ENCODE measurements around the gene HIVEP3. TPM values are rescaled to one million over a fixed set of nuclear protein-coding genes. Genes with fewer than 3 reads are reported as not detected.

The HIVEP3 gene
- total RNA-seq, 1 donor from 2014 or later = 3.6 TPM

- peaks cover 6% of the 10 kb centered on the region for H3K27me3 Mint-ChIP-seq (ENCODE audit: low read depth)
- TF ChIP-seq, protein P1, sequence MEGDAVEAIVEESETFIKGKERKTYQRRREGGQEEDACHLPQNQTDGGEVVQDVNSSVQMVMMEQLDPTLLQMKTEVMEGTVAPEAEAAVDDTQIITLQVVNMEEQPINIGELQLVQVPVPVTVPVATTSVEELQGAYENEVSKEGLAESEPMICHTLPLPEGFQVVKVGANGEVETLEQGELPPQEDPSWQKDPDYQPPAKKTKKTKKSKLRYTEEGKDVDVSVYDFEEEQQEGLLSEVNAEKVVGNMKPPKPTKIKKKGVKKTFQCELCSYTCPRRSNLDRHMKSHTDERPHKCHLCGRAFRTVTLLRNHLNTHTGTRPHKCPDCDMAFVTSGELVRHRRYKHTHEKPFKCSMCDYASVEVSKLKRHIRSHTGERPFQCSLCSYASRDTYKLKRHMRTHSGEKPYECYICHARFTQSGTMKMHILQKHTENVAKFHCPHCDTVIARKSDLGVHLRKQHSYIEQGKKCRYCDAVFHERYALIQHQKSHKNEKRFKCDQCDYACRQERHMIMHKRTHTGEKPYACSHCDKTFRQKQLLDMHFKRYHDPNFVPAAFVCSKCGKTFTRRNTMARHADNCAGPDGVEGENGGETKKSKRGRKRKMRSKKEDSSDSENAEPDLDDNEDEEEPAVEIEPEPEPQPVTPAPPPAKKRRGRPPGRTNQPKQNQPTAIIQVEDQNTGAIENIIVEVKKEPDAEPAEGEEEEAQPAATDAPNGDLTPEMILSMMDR (IDR thresholded peaks at IDR 0.05) = no peak
- no peaks in the 10 kb centered on the region for H3K36me3 Mint-ChIP-seq (ENCODE audit: low read depth)
- H3K4me1 Mint-ChIP-seq (ENCODE audit: low read depth) = peaks cover 17% of the 10 kb centered on the region
- no peaks in the 10 kb centered on the region for H3K9me3 Mint-ChIP-seq (ENCODE audit: low read depth)
- DNase-seq (ENCODE audit: low spot score) = no peak
- H3K4me3 Mint-ChIP-seq (ENCODE audit: unreplicated experiment) = no peak overlapping the region
- H3K27ac Mint-ChIP-seq (ENCODE audit: unreplicated experiment) = no peak overlapping the region
Observed at GRCh38 chr1:41773842-41774241, 144.9 kb downstream of the HIVEP3 start.

GRCh38 chr1:41773144-41773591 lies 145.6 kb downstream of the HIVEP3 start:
- Mint-ChIP-seq H3K4me1 (ENCODE audit: low read depth) (peaks cover 17% of the 10 kb centered on the region), H3K9me3 (ENCODE audit: low read depth) (no peaks in the 10 kb centered on the region), H3K27ac (ENCODE audit: unreplicated experiment) (no peak overlapping the region), H3K27me3 (ENCODE audit: low read depth) (peaks cover 6% of the 10 kb centered on the region), H3K4me3 (ENCODE audit: unreplicated experiment) (no peak overlapping the region), H3K36me3 (ENCODE audit: low read depth) (no peaks in the 10 kb centered on the region)
- TF ChIP-seq, protein P1 (IDR thresholded peaks at IDR 0.05) = no peak
- DNase-seq (ENCODE audit: low spot score) = no peak

DNA sequence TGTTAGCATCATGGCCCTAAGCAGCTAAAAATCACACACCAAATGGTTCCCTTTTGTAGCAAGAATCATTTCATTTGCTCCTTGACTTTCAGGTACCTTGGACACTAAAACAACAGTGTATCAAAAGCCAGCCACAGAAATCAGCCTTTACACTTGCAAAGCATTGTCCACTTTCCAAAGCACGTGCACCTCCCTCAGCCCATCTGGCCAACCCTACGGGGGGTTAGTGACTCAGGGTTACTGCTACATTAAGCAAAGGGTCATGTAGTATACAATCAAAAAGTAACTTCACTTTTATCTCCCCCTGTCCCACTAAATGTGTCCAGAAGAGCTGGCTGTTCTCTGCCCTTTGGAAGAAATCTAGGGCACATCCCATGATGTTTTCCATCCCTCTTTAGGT lies 149.7 kb downstream of the HIVEP3 start:
- TF ChIP-seq, protein P1 (IDR thresholded peaks at IDR 0.05) = no peak
- no peak for DNase-seq (ENCODE audit: low spot score)
- Mint-ChIP-seq H3K9me3 (ENCODE audit: low read depth) (no peaks in the 10 kb centered on the region), H3K4me1 (ENCODE audit: low read depth) (peaks cover 17% of the 10 kb centered on the region), H3K27me3 (ENCODE audit: low read depth) (peaks cover 7% of the 10 kb centered on the region), H3K4me3 (ENCODE audit: unreplicated experiment) (no peak overlapping the region), H3K36me3 (ENCODE audit: low read depth) (no peaks in the 10 kb centered on the region), H3K27ac (ENCODE audit: unreplicated experiment) (no peak overlapping the region)

GRCh38 chr1:41768583-41768982 lies 150.1 kb downstream of the HIVEP3 start:
- H3K4me3 Mint-ChIP-seq (ENCODE audit: unreplicated experiment) = no peak overlapping the region
- peaks cover 7% of the 10 kb centered on the region for H3K27me3 Mint-ChIP-seq (ENCODE audit: low read depth)
- peaks cover 16% of the 10 kb centered on the region for H3K4me1 Mint-ChIP-seq (ENCODE audit: low read depth)
- H3K9me3 Mint-ChIP-seq (ENCODE audit: low read depth) = no peaks in the 10 kb centered on the region
- TF ChIP-seq, protein P1 (IDR thresholded peaks at IDR 0.05) = no peak
- no peak overlapping the region for H3K27ac Mint-ChIP-seq (ENCODE audit: unreplicated experiment)
- DNase-seq (ENCODE audit: low spot score) = no peak
- H3K36me3 Mint-ChIP-seq (ENCODE audit: low read depth) = no peaks in the 10 kb centered on the region

GRCh38 chr1:41767534-41768525 lies 150.9 kb downstream of the HIVEP3 start:
- H3K36me3 Mint-ChIP-seq (ENCODE audit: low read depth) = no peaks in the 10 kb centered on the region
- no peaks in the 10 kb centered on the region for H3K9me3 Mint-ChIP-seq (ENCODE audit: low read depth)
- H3K27ac Mint-ChIP-seq (ENCODE audit: unreplicated experiment) = no peak overlapping the region
- TF ChIP-seq, protein P1 (IDR thresholded peaks at IDR 0.05) = no peak
- no peak for DNase-seq (ENCODE audit: low spot score)
- H3K27me3 Mint-ChIP-seq (ENCODE audit: low read depth) = peaks cover 7% of the 10 kb centered on the region
- no peak overlapping the region for H3K4me3 Mint-ChIP-seq (ENCODE audit: unreplicated experiment)
- H3K4me1 Mint-ChIP-seq (ENCODE audit: low read depth) = peaks cover 9% of the 10 kb centered on the region

All from chondrocyte (in vitro differentiated cells).